Thyroid gland (tissue), 4 donors: ENCODE data around the gene CNTN5. TPM values are rescaled to one million over a fixed set of nuclear protein-coding genes. Genes with fewer than 3 reads are reported as not detected.

Experiments
- DNase-seq, 2 donors: peaks; one replicate each; pipeline ENCODE4 v3.0.0-alpha.2; 2019
- H3K27ac ChIP-seq, 3 donors: fragments of 200-600 bp; sonication (generic); 1 replicate in 2 of 3; 2 replicates in 1 of 3; pipeline ENCODE4 v1.5.1; 2016 to 2019; ENCODE audit warnings: mild to moderate bottlenecking in 1 of 3, moderate library complexity in 1 of 3
- H3K27me3 ChIP-seq: fragments of 200-600 bp; sonication (generic); one replicate; pipeline ENCODE4 v1.5.1; 2019
- H3K36me3 ChIP-seq, 2 donors: fragments of 200-600 bp; sonication (generic); one replicate each; pipeline ENCODE4 v1.5.1; 2016 to 2019
- H3K4me1 ChIP-seq, 2 donors: fragments of 200-600 bp; sonication (generic); one replicate each; pipeline ENCODE4 v1.5.1; 2017 to 2019
- H3K4me3 ChIP-seq, 3 donors: fragments of 200-600 bp; sonication (generic); replicated peaks in 1 of 3; 1 replicate in 2 of 3; 2 replicates in 1 of 3; pipeline ENCODE4 v1.5.1; 2016; ENCODE audit warnings: mild to moderate bottlenecking in 1 of 3
- H3K9me3 ChIP-seq: fragments of 200-600 bp; sonication (generic); one replicate; pipeline ENCODE4 v1.5.1; 2017
- POLR2A ChIP-seq, 2 donors: fragments of 450-650 bp; IDR thresholded peaks; one replicate each; pipeline ENCODE4 v1.6.1; 2017; ENCODE audit warnings: antibody characterized with exemption in 2 of 2, mild to moderate bottlenecking in 2 of 2, moderate library complexity in 1 of 2
- WGBS, 2 donors: methylation state at CpG; one replicate each; pipeline ENCODE4 v1.1.5; 2017; 5-methylcytosine and 5-hydroxymethylcytosine counted together
- intact Hi-C: fragments of 100-400 bp; cut with DNase I; formaldehyde crosslinking; loops from one replicate; pipeline ENCODE4 v1.15.1; 2023
- total RNA-seq, 4 donors: library from RNA; depleted of rRNA; stranded (reverse); fragments of >200 nt; gene quantifications; one replicate each; pipeline ENCODE4 v1.2.3, GENCODE V29; 2016
- TF ChIP-seq, protein P1 (sequence below), 6 experiments: fragments of 200-600 bp in 3 of 6; fragments of 450-650 bp in 3 of 6; sonication (generic) in 3 of 6; IDR thresholded peaks; one replicate each; pipeline ENCODE4 v1.5.1; 2016 to 2019; ENCODE audit warnings: antibody characterized with exemption in 6 of 6, mild to moderate bottlenecking in 2 of 6, inconsistent platforms in 1 of 6, moderate library complexity in 1 of 6

CNTN5 gene
- total RNA-seq, 4 donors from 2014 or later = 1.9 to 14.3 (median 12.0) TPM

DNA sequence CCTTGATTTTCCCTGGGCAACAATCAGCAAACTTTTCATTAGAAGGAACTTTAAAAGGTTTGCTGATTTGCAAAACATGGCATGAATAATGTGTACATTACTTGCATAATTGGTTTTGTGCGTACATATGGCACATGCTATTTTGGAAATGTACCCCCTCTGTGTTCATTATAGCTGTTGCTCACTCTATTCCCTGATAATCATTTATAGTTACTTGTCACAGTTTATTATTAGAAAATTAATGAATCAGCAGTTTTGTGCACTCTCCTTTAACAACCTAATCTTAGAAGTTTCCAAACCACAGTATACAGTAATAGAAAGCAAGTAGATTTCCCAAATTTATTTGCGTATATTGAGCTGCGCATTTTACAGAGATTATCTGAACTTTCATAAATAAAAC, 389.9 kb downstream of the CNTN5 start:
- H3K27me3 ChIP-seq = no peaks in the 10 kb centered on the region
- no peaks in the 10 kb centered on the region for H3K36me3 ChIP-seq
- TF ChIP-seq POLR2A (IDR thresholded peaks at IDR 0.05) = no peak
- TF ChIP-seq, protein P1, sequence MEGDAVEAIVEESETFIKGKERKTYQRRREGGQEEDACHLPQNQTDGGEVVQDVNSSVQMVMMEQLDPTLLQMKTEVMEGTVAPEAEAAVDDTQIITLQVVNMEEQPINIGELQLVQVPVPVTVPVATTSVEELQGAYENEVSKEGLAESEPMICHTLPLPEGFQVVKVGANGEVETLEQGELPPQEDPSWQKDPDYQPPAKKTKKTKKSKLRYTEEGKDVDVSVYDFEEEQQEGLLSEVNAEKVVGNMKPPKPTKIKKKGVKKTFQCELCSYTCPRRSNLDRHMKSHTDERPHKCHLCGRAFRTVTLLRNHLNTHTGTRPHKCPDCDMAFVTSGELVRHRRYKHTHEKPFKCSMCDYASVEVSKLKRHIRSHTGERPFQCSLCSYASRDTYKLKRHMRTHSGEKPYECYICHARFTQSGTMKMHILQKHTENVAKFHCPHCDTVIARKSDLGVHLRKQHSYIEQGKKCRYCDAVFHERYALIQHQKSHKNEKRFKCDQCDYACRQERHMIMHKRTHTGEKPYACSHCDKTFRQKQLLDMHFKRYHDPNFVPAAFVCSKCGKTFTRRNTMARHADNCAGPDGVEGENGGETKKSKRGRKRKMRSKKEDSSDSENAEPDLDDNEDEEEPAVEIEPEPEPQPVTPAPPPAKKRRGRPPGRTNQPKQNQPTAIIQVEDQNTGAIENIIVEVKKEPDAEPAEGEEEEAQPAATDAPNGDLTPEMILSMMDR (IDR thresholded peaks at IDR 0.05) = no peak
- no peaks in the 10 kb centered on the region for H3K4me1 ChIP-seq
- DNase-seq = no peak
- WGBS, 2 donors = 96 to 98% methylated on average over 3 of the region's 3 CpGs
- H3K4me3 ChIP-seq = no peak overlapping the region
- no peak overlapping the region for H3K27ac ChIP-seq
- intact Hi-C loops = no loop called here
- H3K9me3 ChIP-seq = no peaks in the 10 kb centered on the region

DNA sequence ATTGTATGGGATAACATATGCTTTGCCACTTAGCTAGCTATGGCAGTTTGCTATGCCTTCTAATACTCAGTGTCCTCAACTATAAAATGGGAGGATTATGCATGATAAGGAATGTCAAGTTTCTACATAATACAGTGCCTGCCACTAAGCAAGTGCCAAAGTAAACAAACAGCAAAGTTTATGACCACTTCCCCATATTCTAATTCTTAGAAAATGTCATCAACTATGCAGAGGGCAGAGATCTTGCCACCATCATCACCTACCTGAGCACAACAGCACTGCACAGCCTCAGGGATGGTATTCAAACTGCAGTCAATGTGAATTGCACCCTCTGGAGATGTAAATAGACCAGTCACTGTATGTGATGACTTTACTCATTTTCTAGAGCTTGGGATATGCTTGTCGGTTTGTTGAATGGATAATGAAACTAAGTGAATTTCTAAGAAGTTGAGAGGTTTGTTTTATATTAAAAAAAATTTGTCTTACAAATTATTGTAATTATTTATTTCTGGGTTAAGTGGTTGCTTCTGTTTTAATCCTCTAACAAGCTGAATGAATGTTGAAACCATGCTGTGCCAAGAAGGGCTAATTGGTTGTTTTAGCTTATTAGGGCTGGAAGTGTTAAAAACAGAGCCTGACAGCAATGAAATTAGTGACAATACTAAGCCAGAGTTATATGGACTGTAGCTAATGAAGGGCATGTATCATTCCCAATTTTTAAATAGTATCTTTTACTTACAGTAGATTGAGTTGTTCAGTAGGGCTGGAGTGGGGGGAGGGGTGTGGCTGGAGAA, 398.4 kb downstream of the CNTN5 start:
- no peak overlapping the region for H3K4me3 ChIP-seq
- 51 to 54% methylated on average over 1 of the region's 1 CpG for WGBS, 2 donors
- no peaks in the 10 kb centered on the region for H3K9me3 ChIP-seq
- H3K27me3 ChIP-seq = no peaks in the 10 kb centered on the region
- no peak for TF ChIP-seq POLR2A (IDR thresholded peaks at IDR 0.05)
- TF ChIP-seq, protein P1 (IDR thresholded peaks at IDR 0.05) = no peak
- H3K36me3 ChIP-seq = no peaks in the 10 kb centered on the region
- no peak for DNase-seq
- intact Hi-C loops = no loop called here
- no peak overlapping the region for H3K27ac ChIP-seq
- H3K4me1 ChIP-seq = no peaks in the 10 kb centered on the region

DNA sequence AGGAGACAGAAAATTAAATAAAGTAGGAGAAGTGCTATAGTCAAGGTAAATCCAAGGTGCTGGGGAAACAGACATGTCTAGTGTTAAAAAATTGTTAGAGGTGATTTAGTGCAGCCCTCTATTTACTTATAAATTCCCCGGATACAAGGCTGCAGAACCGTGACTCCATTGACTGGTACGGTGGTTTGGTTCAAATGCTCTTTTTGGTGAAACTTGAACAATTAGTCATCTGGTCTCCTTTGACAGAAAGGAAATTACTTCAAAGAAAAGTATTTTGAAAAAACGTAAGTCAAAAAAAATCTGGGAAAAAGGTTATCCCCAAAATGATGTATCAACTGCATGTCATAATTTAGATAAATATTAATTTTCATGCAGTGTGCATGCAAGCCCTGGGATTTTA, 399.2 kb downstream of the CNTN5 start:
- Histone ChIP-seq H3K27me3 (no peaks in the 10 kb centered on the region), H3K27ac (no peak overlapping the region), H3K9me3 (no peaks in the 10 kb centered on the region), H3K36me3 (no peaks in the 10 kb centered on the region), H3K4me3 (no peak overlapping the region), H3K4me1 (no peaks in the 10 kb centered on the region)
- intact Hi-C loops = no loop called here
- no peak for DNase-seq
- TF ChIP-seq POLR2A (IDR thresholded peaks at IDR 0.05) = no peak
- TF ChIP-seq, protein P1 (IDR thresholded peaks at IDR 0.05) = no peak
- WGBS, 2 donors = 68 to 71% methylated on average over 4 of the region's 4 CpGs

DNA sequence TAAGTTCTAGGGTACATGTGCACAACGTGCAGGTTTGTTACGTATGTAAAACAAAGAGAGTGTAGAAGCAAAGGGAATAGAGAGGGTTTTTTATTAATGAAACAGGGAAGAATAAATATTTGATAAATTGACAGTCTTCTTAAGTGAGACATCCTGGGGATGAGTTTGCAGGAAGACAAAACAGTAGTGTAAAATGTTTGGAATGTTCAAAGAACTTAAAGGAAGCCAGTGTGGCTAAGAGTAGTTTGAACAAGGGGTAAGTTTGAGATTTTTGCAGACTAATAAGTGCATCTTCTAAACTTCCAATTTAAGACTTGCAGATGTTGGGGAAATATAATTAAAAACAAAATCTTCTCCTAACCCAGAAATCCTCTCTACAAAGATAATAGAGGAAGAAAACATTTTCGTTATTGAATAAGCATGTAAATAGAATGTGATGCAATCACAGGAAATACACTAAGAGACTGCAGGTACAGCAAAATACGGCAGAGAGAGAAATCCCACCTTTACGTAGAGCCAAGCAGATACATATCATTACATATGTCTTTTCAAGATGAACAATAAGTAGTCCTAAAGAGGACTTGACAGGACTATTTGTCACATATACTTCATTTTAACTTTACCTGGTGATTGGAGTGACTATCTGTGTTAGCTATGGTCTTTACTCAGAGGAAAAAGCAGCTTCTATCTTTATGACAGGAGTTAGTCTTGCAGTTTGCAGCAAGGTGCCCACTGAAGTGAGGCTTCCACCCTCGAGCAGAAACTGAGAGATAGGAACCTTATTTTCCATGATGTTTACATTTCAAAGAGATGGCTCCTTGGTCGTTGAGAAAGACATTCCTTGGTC, 402.1 kb downstream of the CNTN5 start:
- 40% methylated on average over 7 of the region's 7 CpGs for WGBS, 2 donors
- intact Hi-C loops = no loop called here
- Histone ChIP-seq H3K27ac (no peak overlapping the region), H3K4me1 (no peaks in the 10 kb centered on the region), H3K36me3 (no peaks in the 10 kb centered on the region), H3K9me3 (no peaks in the 10 kb centered on the region), H3K4me3 (no peak overlapping the region), H3K27me3 (no peaks in the 10 kb centered on the region)
- no peak for TF ChIP-seq POLR2A (IDR thresholded peaks at IDR 0.05)
- TF ChIP-seq, protein P1 (IDR thresholded peaks at IDR 0.05) = no peak
- no peak for DNase-seq
